ENCODE results near the gene CRYGC. TPM values are rescaled to one million over a fixed set of nuclear protein-coding genes. Genes with fewer than 3 reads are reported as not detected.
"Not testable (repeated sequence)": the region's sequence is repeated elsewhere in the genome, so short reads cannot be mapped to it uniquely, and the experiment has no call there.

The CRYGC gene
- total and polyA plus RNA-seq, 7 donors, result not detected

GRCh38 chr2:208142240-208142924 is 12.8 kb upstream of the CRYGC start:
- no peak for DNase-seq
- H3K27me3 ChIP-seq, result no peaks in the 10 kb centered on the region
- 37 to 62% methylated on average over 8 of the region's 8 CpGs for WGBS, 2 donors
- H3K4me1 ChIP-seq, result no peaks in the 10 kb centered on the region
- intact Hi-C loops (cut with DNase I), result no loop called here
- H3K36me3 ChIP-seq, result no peaks in the 10 kb centered on the region
- no peak overlapping the region for H3K27ac ChIP-seq
- H3K9me3 ChIP-seq, result no peaks in the 10 kb centered on the region
- TF ChIP-seq POLR2A (IDR thresholded peaks at IDR 0.05) (no peak), EP300 (IDR thresholded peaks at IDR 0.05) (no peak), POLR2AphosphoS5 (IDR thresholded peaks at IDR 0.05) (no peak)
- TF ChIP-seq, protein P1, sequence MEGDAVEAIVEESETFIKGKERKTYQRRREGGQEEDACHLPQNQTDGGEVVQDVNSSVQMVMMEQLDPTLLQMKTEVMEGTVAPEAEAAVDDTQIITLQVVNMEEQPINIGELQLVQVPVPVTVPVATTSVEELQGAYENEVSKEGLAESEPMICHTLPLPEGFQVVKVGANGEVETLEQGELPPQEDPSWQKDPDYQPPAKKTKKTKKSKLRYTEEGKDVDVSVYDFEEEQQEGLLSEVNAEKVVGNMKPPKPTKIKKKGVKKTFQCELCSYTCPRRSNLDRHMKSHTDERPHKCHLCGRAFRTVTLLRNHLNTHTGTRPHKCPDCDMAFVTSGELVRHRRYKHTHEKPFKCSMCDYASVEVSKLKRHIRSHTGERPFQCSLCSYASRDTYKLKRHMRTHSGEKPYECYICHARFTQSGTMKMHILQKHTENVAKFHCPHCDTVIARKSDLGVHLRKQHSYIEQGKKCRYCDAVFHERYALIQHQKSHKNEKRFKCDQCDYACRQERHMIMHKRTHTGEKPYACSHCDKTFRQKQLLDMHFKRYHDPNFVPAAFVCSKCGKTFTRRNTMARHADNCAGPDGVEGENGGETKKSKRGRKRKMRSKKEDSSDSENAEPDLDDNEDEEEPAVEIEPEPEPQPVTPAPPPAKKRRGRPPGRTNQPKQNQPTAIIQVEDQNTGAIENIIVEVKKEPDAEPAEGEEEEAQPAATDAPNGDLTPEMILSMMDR (IDR thresholded peaks at IDR 0.05), result no peak
- no peak overlapping the region for H3K4me3 ChIP-seq

DNA sequence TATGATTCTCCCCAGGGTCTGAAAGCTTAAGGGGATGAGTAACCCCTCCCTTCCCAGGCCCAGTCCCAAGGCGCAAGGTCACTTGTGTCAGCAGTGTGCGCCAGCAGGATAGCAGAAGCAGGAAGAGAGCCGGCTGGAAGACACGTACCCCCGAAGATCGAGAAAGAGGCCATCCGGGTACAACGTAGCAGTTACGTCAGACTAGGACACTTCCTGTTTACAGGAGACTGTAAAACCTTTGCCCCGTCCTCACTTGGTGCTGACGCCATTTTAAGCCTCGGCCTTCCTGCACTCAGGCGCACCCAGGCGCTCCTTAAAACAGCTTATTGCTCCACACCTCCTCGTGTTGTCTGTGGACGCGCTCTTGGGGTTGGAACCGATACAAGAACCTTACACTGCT is 9.8 kb upstream of the CRYGC start:
- no peak for TF ChIP-seq POLR2A (IDR thresholded peaks at IDR 0.05)
- no peak for TF ChIP-seq POLR2AphosphoS5 (IDR thresholded peaks at IDR 0.05)
- no peak for TF ChIP-seq EP300 (IDR thresholded peaks at IDR 0.05)
- TF ChIP-seq, protein P1 (IDR thresholded peaks at IDR 0.05), result no peak

GRCh38 chr2:208138334-208138733 is 8.7 kb upstream of the CRYGC start:
- WGBS, 2 donors, result 94 to 97% methylated on average over 7 of the region's 7 CpGs
- H3K4me1 ChIP-seq; DNase-seq; H3K36me3 ChIP-seq; H3K27me3 ChIP-seq; H3K4me3 ChIP-seq; intact Hi-C loops (cut with DNase I); H3K27ac ChIP-seq; H3K9me3 ChIP-seq: not testable (repeated sequence)

More for the DNA sequence above, 9.8 kb upstream of the CRYGC start:
- H3K4me3 ChIP-seq, result no peak overlapping the region
- no peaks in the 10 kb centered on the region for H3K27me3 ChIP-seq
- 88 to 90% methylated on average over 18 of the region's 18 CpGs for WGBS, 2 donors
- H3K9me3 ChIP-seq, result no peaks in the 10 kb centered on the region
- intact Hi-C loops (cut with DNase I), result no loop called here
- DNase-seq, result no peak
- no peaks in the 10 kb centered on the region for H3K36me3 ChIP-seq
- no peaks in the 10 kb centered on the region for H3K4me1 ChIP-seq
- H3K27ac ChIP-seq, result no peak overlapping the region

- no peaks in the 10 kb centered on the region for H3K27me3 ChIP-seq
- no peak for DNase-seq
- WGBS, 2 donors, result 93 to 94% methylated on average over 2 of the region's 2 CpGs
- H3K36me3 ChIP-seq, result no peaks in the 10 kb centered on the region
- no peaks in the 10 kb centered on the region for H3K4me1 ChIP-seq
- no peak for TF ChIP-seq POLR2A (IDR thresholded peaks at IDR 0.05)
- no peaks in the 10 kb centered on the region for H3K9me3 ChIP-seq
- intact Hi-C loops (cut with DNase I), result no loop called here
- H3K27ac ChIP-seq, result no peak overlapping the region
- H3K4me3 ChIP-seq, result no peak overlapping the region
These were observed 7.1 kb upstream of the CRYGC start for GRCh38 chr2:208136716-208137094.

- no peak overlapping the region for H3K4me3 ChIP-seq
- no peak overlapping the region for H3K27ac ChIP-seq
- WGBS, 2 donors, result 62 to 82% methylated on average over 11 of the region's 11 CpGs
These were observed 6.4 kb upstream of the CRYGC start for GRCh38 chr2:208135794-208136715.

More at GRCh38 chr2:208135794-208136715, 6.4 kb upstream of the CRYGC start:
- Histone ChIP-seq H3K36me3 (no peaks in the 10 kb centered on the region), H3K9me3 (no peaks in the 10 kb centered on the region), H3K4me1 (no peaks in the 10 kb centered on the region), H3K27me3 (no peaks in the 10 kb centered on the region)
- TF ChIP-seq POLR2AphosphoS5 (IDR thresholded peaks at IDR 0.05) (no peak), POLR2A (IDR thresholded peaks at IDR 0.05) (no peak), EP300 (IDR thresholded peaks at IDR 0.05) (no peak)
- TF ChIP-seq, protein P1 (IDR thresholded peaks at IDR 0.05), result no peak
- intact Hi-C loops (cut with DNase I), result no loop called here
- DNase-seq, result no peak

Measured in sigmoid colon (tissue), 7 donors.